SK-N-SH (cell line): Measurements from ENCODE around the gene C19orf44. TPM values are rescaled to one million over a fixed set of nuclear protein-coding genes. Genes with fewer than 3 reads are reported as not detected.
A peak's percentile ranks its signal among the peaks of the same experiment; 100 is the strongest.

Experiments used
- CTCF ChIA-PET: fragments of 300-600, 350-600 bp; formaldehyde crosslinking; extraction: SDS; loops from one replicate; lab custom pipeline; 2021; lab: Yijun Ruan, JAX
- POLR2A ChIA-PET: fragments of 350-600 bp; sonication (Branson Sonifier 250); formaldehyde crosslinking; extraction: SDS; loops from one replicate; lab custom pipeline; 2020; ENCODE audit warnings: antibody characterized with exemption, inconsistent platforms; lab: Yijun Ruan, JAX
- DNase-seq: peaks from one replicate; pipeline ENCODE4 v3.0.0; 2012
- H2AFZ ChIP-seq: fragments of 200-600 bp; sonication (generic); 2 replicates; pipeline ENCODE4 v1.8.1; 2016; ENCODE audit warnings: antibody characterized with exemption, mild to moderate bottlenecking, low read depth
- H3F3A ChIP-seq: fragments of 200-600 bp; sonication (generic); replicated peaks from 2 replicates; pipeline ENCODE3; 2016; ENCODE audit warnings: antibody characterized with exemption, mild to moderate bottlenecking; ENCODE audit not compliant: insufficient read depth
- H3K27ac ChIP-seq, 2 experiments: fragments of 200-500 bp in 1 of 2; fragments of 200-600 bp in 1 of 2; sonication (Bioruptor generic) in 1 of 2; sonication (generic), shearing (Covaris generic) in 1 of 2; 2 replicates each; pipeline versions ENCODE4 v1.5.1 to v1.6.1; 2014 to 2016; ENCODE audit warnings: low read depth in 2 of 2, inconsistent platforms in 1 of 2, low read length in 1 of 2, mild to moderate bottlenecking in 1 of 2, mixed read lengths in 1 of 2
- H3K27me3 ChIP-seq: fragments of 200-600 bp; sonication (generic), shearing (Covaris generic); 2 replicates; pipeline ENCODE4 v1.6.1; 2016; ENCODE audit warnings: mixed run types; ENCODE audit not compliant: insufficient read depth
- H3K36me3 ChIP-seq, 2 experiments: fragments of 200-500 bp in 1 of 2; fragments of 200-600 bp in 1 of 2; sonication (Bioruptor generic) in 1 of 2; sonication (generic) in 1 of 2; replicated peaks in 1 of 2; 2 replicates each; pipeline versions ENCODE3 to v1.5.1; 2014 to 2016; ENCODE audit warnings: low read length in 1 of 2, mild to moderate bottlenecking in 1 of 2; ENCODE audit not compliant: insufficient read depth in 2 of 2, control insufficient read depth in 1 of 2
- H3K4me1 ChIP-seq, 2 experiments: fragments of 200-500 bp in 1 of 2; fragments of 200-600 bp in 1 of 2; sonication (Bioruptor generic) in 1 of 2; sonication (generic), shearing (Covaris generic) in 1 of 2; 2 replicates each; pipeline versions ENCODE4 v1.5.1 to v1.6.1; 2014 to 2016; ENCODE audit warnings: low read depth in 1 of 2, low read length in 1 of 2, mixed run types in 1 of 2; ENCODE audit not compliant: insufficient read depth in 2 of 2, control insufficient read depth in 1 of 2
- H3K4me2 ChIP-seq: fragments of 200-600 bp; sonication (generic), shearing (Covaris generic); 2 replicates; pipeline ENCODE4 v1.6.1; 2017; ENCODE audit warnings: mixed run types
- H3K4me3 ChIP-seq, 2 experiments: fragments of 200-500 bp in 1 of 2; fragments of 200-600 bp in 1 of 2; sonication (Bioruptor generic) in 1 of 2; sonication (generic), shearing (Covaris generic) in 1 of 2; 2 replicates each; pipeline versions ENCODE4 v1.5.1 to v1.8.1; 2014 to 2016; ENCODE audit warnings: low read depth in 2 of 2, inconsistent platforms in 1 of 2, low read length in 1 of 2, mild to moderate bottlenecking in 1 of 2, mixed read lengths in 1 of 2, moderate library complexity in 1 of 2
- H3K79me2 ChIP-seq: fragments of 200-600 bp; sonication (generic); 2 replicates; pipeline ENCODE4 v1.8.1; 2017; ENCODE audit warnings: mild to moderate bottlenecking; ENCODE audit not compliant: insufficient read depth
- H3K9ac ChIP-seq: fragments of 200-600 bp; sonication (generic); 2 replicates; pipeline ENCODE4 v1.6.1; 2017; ENCODE audit warnings: mixed run types
- H3K9me2 ChIP-seq: fragments of 200-600 bp; sonication (generic); 2 replicates; pipeline ENCODE4 v1.6.1; 2017; ENCODE audit warnings: mixed run types
- H3K9me3 ChIP-seq: fragments of 200-600 bp; sonication (generic); 2 replicates; pipeline ENCODE4 v1.6.1; 2017; ENCODE audit warnings: mixed run types, mild to moderate bottlenecking, moderate library complexity
- H4K20me1 ChIP-seq: fragments of 200-600 bp; sonication (generic); 2 replicates; pipeline ENCODE4 v1.6.1; 2017; ENCODE audit warnings: mild to moderate bottlenecking, mixed run types; ENCODE audit not compliant: insufficient read depth
- CHD2 ChIP-seq: fragments of 150-350 bp; IDR thresholded peaks from 2 replicates; pipeline ENCODE4 v1.6.1; 2018; ENCODE audit warnings: low read length; ENCODE audit not compliant: partially characterized antibody
- FOSL2 ChIP-seq: IDR thresholded peaks from 2 replicates; pipeline ENCODE4 v1.4.0; 2012; ENCODE audit warnings: low read depth, mild to moderate bottlenecking, moderate library complexity, borderline replicate concordance
- IRF3 ChIP-seq: fragments of 150-350 bp; IDR thresholded peaks from 2 replicates; pipeline ENCODE4 v1.6.1; 2016; ENCODE audit warnings: mild to moderate bottlenecking, low read depth, low read length
- MAX ChIP-seq: IDR thresholded peaks from 2 replicates; pipeline ENCODE4 v1.4.0; 2012; ENCODE audit warnings: low read depth
- MEF2A ChIP-seq: IDR thresholded peaks from 2 replicates; pipeline ENCODE4 v1.4.0; 2012; ENCODE audit warnings: low read depth, borderline replicate concordance
- RAD21 ChIP-seq: IDR thresholded peaks from 2 replicates; pipeline ENCODE4 v1.6.1; 2012; ENCODE audit warnings: mild to moderate bottlenecking, low read length
- REST ChIP-seq: IDR thresholded peaks from 2 replicates; pipeline ENCODE4 v1.6.1; 2012; ENCODE audit warnings: mild to moderate bottlenecking, low read depth, low read length, moderate library complexity
- SIN3A ChIP-seq: IDR thresholded peaks from 2 replicates; pipeline ENCODE4 v1.6.1; 2012; ENCODE audit warnings: low read depth, mild to moderate bottlenecking, low read length, moderate library complexity, borderline replicate concordance
- SMC3 ChIP-seq: IDR thresholded peaks from 2 replicates; pipeline ENCODE4 v1.6.1; 2012; ENCODE audit warnings: low read depth, low read length, improper control_type of control experiment
- TCF12 ChIP-seq: IDR thresholded peaks from 2 replicates; pipeline ENCODE4 v1.4.0; 2012
- TEAD4 ChIP-seq: IDR thresholded peaks from 2 replicates; pipeline ENCODE4 v1.4.0; 2012; ENCODE audit warnings: mild to moderate bottlenecking, borderline replicate concordance; ENCODE audit not compliant: insufficient read depth
- YY1 ChIP-seq: IDR thresholded peaks from 2 replicates; pipeline ENCODE4 v1.4.0; 2012; ENCODE audit warnings: low read depth, mild to moderate bottlenecking
- ZBTB33 ChIP-seq: IDR thresholded peaks from 2 replicates; pipeline ENCODE4 v1.4.0; 2012; ENCODE audit warnings: low read depth, borderline replicate concordance
- WGBS: methylation state at CpG from one replicate; pipeline ENCODE4 v1.1.6; 2017; ENCODE audit warnings: low lambda C conversion rate; 5-methylcytosine and 5-hydroxymethylcytosine counted together
- polyA plus RNA-seq, 3 experiments: library from polyadenylated mRNA; depleted of rRNA; stranded (reverse); fragments of >200 nt; gene quantifications; 2 replicates each; pipeline ENCODE4 v1.2.3, GENCODE V29; 2012

C19orf44 gene
- polyA plus RNA-seq, 1 of the 3 experiments (the other 2 are of a cell fraction): 6.0 TPM

GRCh38 chr19:16454351-16454918 is 41.8 kb upstream of the C19orf44 start:
- Histone ChIP-seq H3K27ac (no peak overlapping the region), H3F3A (peaks cover 12% of the 10 kb centered on the region), H3K4me2 (no peak overlapping the region), H3K4me3 (no peak overlapping the region), H3K36me3 (no peaks in the 10 kb centered on the region), H3K79me2 (peaks cover 85% of the 10 kb centered on the region), H4K20me1 (peaks cover 13% of the 10 kb centered on the region; the same call in 1 of the 2 replicates), H3K27me3 (no peaks in the 10 kb centered on the region), H3K9me3 (no peaks in the 10 kb centered on the region), H2AFZ (no peak overlapping the region), H3K9ac (no peak overlapping the region), H3K9me2 (no peaks in the 10 kb centered on the region), H3K4me1 (peaks cover 23 to 42% of the 10 kb centered on the region in 2 experiments; a peak in 3 of 4 replicates)
- CTCF ChIA-PET: interaction anchor here (1.4 to 6.6 kb wide), 2 partner anchors 9 to 12 kb away, joined by 3 to 45 read pairs; no protein-coding TSS in a partner anchor
- no peak for TF ChIP-seq MEF2A
- no peak for DNase-seq
- POLR2A ChIA-PET: interaction anchor here (0.7 kb wide), 1 partner anchor 41 kb away, joined by 3 read pairs; the partner anchor contains the start of genes C19orf44 and CALR3
- 88% methylated on average over 10 of the region's 10 CpGs for WGBS

GRCh38 chr19:16455489-16455888 is 40.7 kb upstream of the C19orf44 start:
- CTCF ChIA-PET: interaction anchor here (6.6 kb wide), 1 partner anchor 13 kb away, joined by 45 read pairs; no protein-coding TSS in a partner anchor
- TF ChIP-seq FOSL2 (no peak), TCF12 (no peak), RAD21 (no peak), TEAD4 (no peak), SIN3A (no peak)
- Histone ChIP-seq H3K4me3 (no peak overlapping the region), H3F3A (peaks cover 12% of the 10 kb centered on the region), H3K79me2 (peaks cover 84% of the 10 kb centered on the region), H3K9me3 (no peaks in the 10 kb centered on the region), H3K27ac (no peak overlapping the region), H3K36me3 (no peaks in the 10 kb centered on the region), H3K4me2 (no peak overlapping the region), H3K27me3 (no peaks in the 10 kb centered on the region), H3K4me1 (peaks cover 23 to 43% of the 10 kb centered on the region in 2 experiments; a peak in 3 of 4 replicates), H3K9ac (no peak overlapping the region), H3K9me2 (no peaks in the 10 kb centered on the region), H4K20me1 (peaks cover 8% of the 10 kb centered on the region; the same call in 1 of the 2 replicates), H2AFZ (no peak overlapping the region)
- DNase-seq: no peak
- 95% methylated on average over 4 of the region's 5 CpGs for WGBS
- POLR2A ChIA-PET: no interaction called here

GRCh38 chr19:16456652-16457194 is 39.5 kb upstream of the C19orf44 start:
- peak overlapping the region; percentile 63 to 94 for H3K27ac ChIP-seq
- POLR2A ChIA-PET: no interaction called here
- DNase-seq: peak; percentile 38
- H3K36me3 ChIP-seq: no peaks in the 10 kb centered on the region
- H3K27me3 ChIP-seq: no peaks in the 10 kb centered on the region
- no peaks in the 10 kb centered on the region for H3K9me3 ChIP-seq
- peak overlapping the region; percentile 89 for H3K4me2 ChIP-seq
- peak overlapping the region; percentile 21 to 52 for H3K4me3 ChIP-seq
- peak overlapping the region; percentile 35; the same call in 1 of the 2 replicates for H3K9ac ChIP-seq
- H3F3A ChIP-seq: peaks cover 12% of the 10 kb centered on the region
- H4K20me1 ChIP-seq: peaks cover 8% of the 10 kb centered on the region; the same call in 1 of the 2 replicates
- CTCF ChIA-PET: interaction anchor here (0.6 to 6.6 kb wide), 3 partner anchors 14 to 18 kb away, joined by 3 to 45 read pairs (median 4); no protein-coding TSS in a partner anchor
- H2AFZ ChIP-seq: no peak overlapping the region
- no peaks in the 10 kb centered on the region for H3K9me2 ChIP-seq
- H3K79me2 ChIP-seq: peaks cover 85% of the 10 kb centered on the region
- 48% methylated on average over 11 of the region's 11 CpGs for WGBS
- peaks cover 23 to 43% of the 10 kb centered on the region in 2 experiments; a peak in 3 of 4 replicates for H3K4me1 ChIP-seq
- TF ChIP-seq MAX (no peak), SMC3 (no peak), REST (no peak), YY1 (no peak), CHD2 (no peak), IRF3 (no peak), ZBTB33 (no peak)
